HepG2 (cell line): ENCODE measurements around the gene CYB5D1. TPM values are rescaled to one million over a fixed set of nuclear protein-coding genes. Genes with fewer than 3 reads are reported as not detected.

Experiments
- CCDC6 ChIP-seq: sonication (generic); formaldehyde crosslinking; IDR thresholded peaks from 2 replicates; pipeline ENCODE4 v1.8.1; 2022; ENCODE audit warnings: mild to moderate bottlenecking, missing genetic modification reagents, moderate library complexity
- DNMT3B ChIP-seq: conservative IDR thresholded peaks from 2 replicates; pipeline ENCODE4 v1.6.1; 2016; ENCODE audit warnings: missing biosample characterization, control low read depth
- FLYWCH1 ChIP-seq: sonication (generic); formaldehyde crosslinking; IDR thresholded peaks from 2 replicates; pipeline ENCODE4 v1.8.1; 2023; ENCODE audit warnings: mild to moderate bottlenecking, missing genetic modification reagents
- GABPA ChIP-seq, 2 experiments: IDR thresholded peaks; 2 replicates each; pipeline ENCODE4 v1.6.1; 2011 to 2016; ENCODE audit warnings: low read depth in 2 of 2, low read length in 1 of 2, missing biosample characterization in 1 of 2, missing genetic modification characterization in 1 of 2
- GATAD1 ChIP-seq: IDR thresholded peaks from 2 replicates; pipeline ENCODE4 v1.6.1; 2016; ENCODE audit warnings: missing genetic modification reagents, missing compliant biosample characterization
- HOXD1 ChIP-seq: sonication (generic); formaldehyde crosslinking; IDR thresholded peaks from 2 replicates; pipeline ENCODE4 v1.5.0; 2020; ENCODE audit warnings: missing genetic modification reagents
- MYNN ChIP-seq: sonication (generic); formaldehyde crosslinking; IDR thresholded peaks from 2 replicates; pipeline ENCODE4 v1.4.0; 2020; ENCODE audit warnings: mild to moderate bottlenecking, low read depth, missing genetic modification reagents
- SP140L ChIP-seq: sonication (generic); formaldehyde crosslinking; IDR thresholded peaks from 2 replicates; pipeline ENCODE4 v1.4.0; 2020; ENCODE audit warnings: missing genetic modification reagents, borderline replicate concordance
- TBL1XR1 ChIP-seq: fragments of 150-350 bp; IDR thresholded peaks from 2 replicates; pipeline ENCODE4 v1.6.1; 2014; ENCODE audit warnings: borderline replicate concordance, low read length; ENCODE audit not compliant: partially characterized antibody
- polyA plus RNA-seq, 8 experiments: library from polyadenylated mRNA; depleted of rRNA in 3 of 8; stranded (reverse) in 7 of 8; unstranded in 1 of 8; fragments of >200 nt; fragmentation: Illumina TruSeq in 4 of 8; extraction: Trizol in 4 of 8; gene quantifications; 2 replicates each; pipeline versions ENCODE4 v1.2.1 to v1.2.3, GENCODE V29; 2011 to 2016; ENCODE audit warnings: low read depth in 4 of 8, missing spikeins in 1 of 8, mixed read lengths in 1 of 8; ENCODE audit not compliant: insufficient read depth in 1 of 8
- total RNA-seq, 5 experiments: library from RNA; depleted of rRNA; stranded (reverse); fragments of >200 nt; fragmentation: Illumina TruSeq; extraction: Trizol; gene quantifications; 2 replicates each; pipeline ENCODE4 v1.2.3, GENCODE V29; 2016; ENCODE audit warnings: low read depth in 1 of 5
- TF ChIP-seq, protein P1 (sequence below): sonication (generic); formaldehyde crosslinking; IDR thresholded peaks from 2 replicates; pipeline ENCODE4 v1.8.0; 2022; ENCODE audit warnings: mild to moderate bottlenecking, missing genetic modification reagents; ENCODE audit not compliant: insufficient replicate concordance
- TF ChIP-seq, protein P2 (sequence below): IDR thresholded peaks from 2 replicates; pipeline ENCODE4 v1.6.1; 2012; ENCODE audit warnings: low read length, improper control_type of control experiment
- TF ChIP-seq, protein P3 (sequence below): sonication (generic); formaldehyde crosslinking; conservative IDR thresholded peaks from 2 replicates; pipeline ENCODE4 v1.8.0; 2022; ENCODE audit warnings: low read depth, missing genetic modification reagents
- TF ChIP-seq, protein P4 (sequence below): sonication (generic); formaldehyde crosslinking; IDR thresholded peaks from 2 replicates; pipeline ENCODE4 v1.4.0; 2020; ENCODE audit warnings: mild to moderate bottlenecking, missing genetic modification reagents
- TF ChIP-seq, protein P5 (sequence below): sonication (generic); formaldehyde crosslinking; IDR thresholded peaks from 2 replicates; pipeline ENCODE4 v1.4.0; 2020; ENCODE audit warnings: missing genetic modification reagents, borderline replicate concordance
- TF ChIP-seq, protein P6 (sequence below): sonication (generic); formaldehyde crosslinking; IDR thresholded peaks from 2 replicates; pipeline ENCODE4 v1.8.1; 2023; ENCODE audit warnings: missing genetic modification reagents, mild to moderate bottlenecking, borderline replicate concordance
- TF ChIP-seq, protein P7 (sequence below): sonication (generic); formaldehyde crosslinking; IDR thresholded peaks from 2 replicates; pipeline ENCODE4 v1.8.0; 2022; ENCODE audit warnings: missing genetic modification reagents, mild to moderate bottlenecking, inconsistent platforms, borderline replicate concordance

The CYB5D1 gene
- total and polyA plus RNA-seq, 2 of the 13 experiments (the other 11 are each of a cell fraction or from before 2014, with no cell fraction given) = 8.9 to 17.0 TPM

DNA sequence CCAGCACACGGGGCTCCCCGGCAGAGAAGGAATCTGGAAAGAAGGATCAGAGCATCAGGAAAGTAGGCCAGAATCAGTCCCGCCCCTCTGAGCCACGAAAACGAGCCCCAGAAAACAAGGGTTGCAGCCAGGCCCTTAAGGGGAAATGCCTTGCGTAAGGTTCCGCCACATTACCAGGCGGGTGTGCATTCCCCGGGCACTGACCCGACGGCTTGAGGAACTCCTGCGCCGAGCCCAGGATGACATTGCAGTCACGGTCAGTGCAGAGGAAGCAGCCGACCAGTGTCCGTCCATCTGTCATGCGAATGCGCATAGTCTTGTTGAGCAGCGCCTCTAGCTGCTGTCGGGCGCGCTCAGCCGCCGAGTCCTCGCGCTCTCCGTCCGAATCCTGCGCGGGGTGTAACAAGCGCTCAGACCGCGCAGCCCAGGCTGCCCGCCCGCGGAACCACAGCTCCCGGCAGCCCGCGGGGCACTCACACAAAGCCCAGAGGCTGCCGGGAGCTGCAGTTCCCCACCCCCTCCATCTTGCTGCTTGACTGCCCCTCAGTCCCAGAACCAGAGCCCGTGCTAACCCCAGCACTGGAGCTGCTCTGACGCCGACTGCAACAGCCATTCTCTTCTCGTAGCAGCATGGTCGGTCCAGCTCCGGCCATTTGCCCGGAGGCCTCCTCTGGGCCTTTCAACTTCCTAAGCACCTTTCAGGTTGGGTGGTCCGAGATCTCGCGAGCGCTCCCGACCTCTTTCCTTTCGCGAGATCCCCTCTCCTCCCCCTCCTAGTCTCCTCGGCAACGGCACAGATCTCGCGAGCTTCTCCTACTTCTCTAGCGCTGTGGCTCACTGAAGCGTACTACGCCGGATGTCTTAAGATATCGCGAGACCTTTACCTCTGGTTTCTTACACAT lies 741 bp upstream of the CYB5D1 start, which contains the start of gene NAA38 (continued):
- TF ChIP-seq, protein P1, sequence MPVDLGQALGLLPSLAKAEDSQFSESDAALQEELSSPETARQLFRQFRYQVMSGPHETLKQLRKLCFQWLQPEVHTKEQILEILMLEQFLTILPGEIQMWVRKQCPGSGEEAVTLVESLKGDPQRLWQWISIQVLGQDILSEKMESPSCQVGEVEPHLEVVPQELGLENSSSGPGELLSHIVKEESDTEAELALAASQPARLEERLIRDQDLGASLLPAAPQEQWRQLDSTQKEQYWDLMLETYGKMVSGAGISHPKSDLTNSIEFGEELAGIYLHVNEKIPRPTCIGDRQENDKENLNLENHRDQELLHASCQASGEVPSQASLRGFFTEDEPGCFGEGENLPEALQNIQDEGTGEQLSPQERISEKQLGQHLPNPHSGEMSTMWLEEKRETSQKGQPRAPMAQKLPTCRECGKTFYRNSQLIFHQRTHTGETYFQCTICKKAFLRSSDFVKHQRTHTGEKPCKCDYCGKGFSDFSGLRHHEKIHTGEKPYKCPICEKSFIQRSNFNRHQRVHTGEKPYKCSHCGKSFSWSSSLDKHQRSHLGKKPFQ (CRISPR knock-in tag) = no peak
- TF ChIP-seq HOXD1 (CRISPR knock-in tag) = no peak; the same call in 1 of the 2 replicates
- no peak for TF ChIP-seq MYNN (CRISPR knock-in tag)
- TF ChIP-seq, protein P2, sequence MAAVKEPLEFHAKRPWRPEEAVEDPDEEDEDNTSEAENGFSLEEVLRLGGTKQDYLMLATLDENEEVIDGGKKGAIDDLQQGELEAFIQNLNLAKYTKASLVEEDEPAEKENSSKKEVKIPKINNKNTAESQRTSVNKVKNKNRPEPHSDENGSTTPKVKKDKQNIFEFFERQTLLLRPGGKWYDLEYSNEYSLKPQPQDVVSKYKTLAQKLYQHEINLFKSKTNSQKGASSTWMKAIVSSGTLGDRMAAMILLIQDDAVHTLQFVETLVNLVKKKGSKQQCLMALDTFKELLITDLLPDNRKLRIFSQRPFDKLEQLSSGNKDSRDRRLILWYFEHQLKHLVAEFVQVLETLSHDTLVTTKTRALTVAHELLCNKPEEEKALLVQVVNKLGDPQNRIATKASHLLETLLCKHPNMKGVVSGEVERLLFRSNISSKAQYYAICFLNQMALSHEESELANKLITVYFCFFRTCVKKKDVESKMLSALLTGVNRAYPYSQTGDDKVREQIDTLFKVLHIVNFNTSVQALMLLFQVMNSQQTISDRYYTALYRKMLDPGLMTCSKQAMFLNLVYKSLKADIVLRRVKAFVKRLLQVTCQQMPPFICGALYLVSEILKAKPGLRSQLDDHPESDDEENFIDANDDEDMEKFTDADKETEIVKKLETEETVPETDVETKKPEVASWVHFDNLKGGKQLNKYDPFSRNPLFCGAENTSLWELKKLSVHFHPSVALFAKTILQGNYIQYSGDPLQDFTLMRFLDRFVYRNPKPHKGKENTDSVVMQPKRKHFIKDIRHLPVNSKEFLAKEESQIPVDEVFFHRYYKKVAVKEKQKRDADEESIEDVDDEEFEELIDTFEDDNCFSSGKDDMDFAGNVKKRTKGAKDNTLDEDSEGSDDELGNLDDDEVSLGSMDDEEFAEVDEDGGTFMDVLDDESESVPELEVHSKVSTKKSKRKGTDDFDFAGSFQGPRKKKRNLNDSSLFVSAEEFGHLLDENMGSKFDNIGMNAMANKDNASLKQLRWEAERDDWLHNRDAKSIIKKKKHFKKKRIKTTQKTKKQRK = no peak
- TF ChIP-seq TBL1XR1 = no peak
- TF ChIP-seq DNMT3B (CRISPR knock-in tag) = no peak
- TF ChIP-seq, protein P3, sequence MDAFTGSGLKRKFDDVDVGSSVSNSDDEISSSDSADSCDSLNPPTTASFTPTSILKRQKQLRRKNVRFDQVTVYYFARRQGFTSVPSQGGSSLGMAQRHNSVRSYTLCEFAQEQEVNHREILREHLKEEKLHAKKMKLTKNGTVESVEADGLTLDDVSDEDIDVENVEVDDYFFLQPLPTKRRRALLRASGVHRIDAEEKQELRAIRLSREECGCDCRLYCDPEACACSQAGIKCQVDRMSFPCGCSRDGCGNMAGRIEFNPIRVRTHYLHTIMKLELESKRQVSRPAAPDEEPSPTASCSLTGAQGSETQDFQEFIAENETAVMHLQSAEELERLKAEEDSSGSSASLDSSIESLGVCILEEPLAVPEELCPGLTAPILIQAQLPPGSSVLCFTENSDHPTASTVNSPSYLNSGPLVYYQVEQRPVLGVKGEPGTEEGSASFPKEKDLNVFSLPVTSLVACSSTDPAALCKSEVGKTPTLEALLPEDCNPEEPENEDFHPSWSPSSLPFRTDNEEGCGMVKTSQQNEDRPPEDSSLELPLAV = no peak
- no peak for TF ChIP-seq FLYWCH1 (CRISPR knock-in tag)
- TF ChIP-seq, protein P4, sequence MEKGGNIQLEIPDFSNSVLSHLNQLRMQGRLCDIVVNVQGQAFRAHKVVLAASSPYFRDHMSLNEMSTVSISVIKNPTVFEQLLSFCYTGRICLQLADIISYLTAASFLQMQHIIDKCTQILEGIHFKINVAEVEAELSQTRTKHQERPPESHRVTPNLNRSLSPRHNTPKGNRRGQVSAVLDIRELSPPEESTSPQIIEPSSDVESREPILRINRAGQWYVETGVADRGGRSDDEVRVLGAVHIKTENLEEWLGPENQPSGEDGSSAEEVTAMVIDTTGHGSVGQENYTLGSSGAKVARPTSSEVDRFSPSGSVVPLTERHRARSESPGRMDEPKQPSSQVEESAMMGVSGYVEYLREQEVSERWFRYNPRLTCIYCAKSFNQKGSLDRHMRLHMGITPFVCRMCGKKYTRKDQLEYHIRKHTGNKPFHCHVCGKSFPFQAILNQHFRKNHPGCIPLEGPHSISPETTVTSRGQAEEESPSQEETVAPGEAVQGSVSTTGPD (CRISPR knock-in tag) = no peak
- no peak for TF ChIP-seq SP140L (CRISPR knock-in tag)
- TF ChIP-seq, protein P5, sequence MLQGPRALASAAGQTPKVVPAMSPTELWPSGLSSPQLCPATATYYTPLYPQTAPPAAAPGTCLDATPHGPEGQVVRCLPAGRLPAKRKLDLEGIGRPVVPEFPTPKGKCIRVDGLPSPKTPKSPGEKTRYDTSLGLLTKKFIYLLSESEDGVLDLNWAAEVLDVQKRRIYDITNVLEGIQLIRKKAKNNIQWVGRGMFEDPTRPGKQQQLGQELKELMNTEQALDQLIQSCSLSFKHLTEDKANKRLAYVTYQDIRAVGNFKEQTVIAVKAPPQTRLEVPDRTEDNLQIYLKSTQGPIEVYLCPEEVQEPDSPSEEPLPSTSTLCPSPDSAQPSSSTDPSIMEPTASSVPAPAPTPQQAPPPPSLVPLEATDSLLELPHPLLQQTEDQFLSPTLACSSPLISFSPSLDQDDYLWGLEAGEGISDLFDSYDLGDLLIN = 0 out of 2 replicates have a peak, but pooled peaks have one; percentile 52
- TF ChIP-seq, protein P6, sequence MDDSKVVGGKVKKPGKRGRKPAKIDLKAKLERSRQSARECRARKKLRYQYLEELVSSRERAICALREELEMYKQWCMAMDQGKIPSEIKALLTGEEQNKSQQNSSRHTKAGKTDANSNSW (CRISPR knock-in tag) = peak; percentile 13; the same call in 1 of the 2 replicates
- 0 out of 2 replicates have a peak, but pooled peaks have one; percentile 61 for TF ChIP-seq GATAD1 (CRISPR knock-in tag)
- TF ChIP-seq, protein P7, sequence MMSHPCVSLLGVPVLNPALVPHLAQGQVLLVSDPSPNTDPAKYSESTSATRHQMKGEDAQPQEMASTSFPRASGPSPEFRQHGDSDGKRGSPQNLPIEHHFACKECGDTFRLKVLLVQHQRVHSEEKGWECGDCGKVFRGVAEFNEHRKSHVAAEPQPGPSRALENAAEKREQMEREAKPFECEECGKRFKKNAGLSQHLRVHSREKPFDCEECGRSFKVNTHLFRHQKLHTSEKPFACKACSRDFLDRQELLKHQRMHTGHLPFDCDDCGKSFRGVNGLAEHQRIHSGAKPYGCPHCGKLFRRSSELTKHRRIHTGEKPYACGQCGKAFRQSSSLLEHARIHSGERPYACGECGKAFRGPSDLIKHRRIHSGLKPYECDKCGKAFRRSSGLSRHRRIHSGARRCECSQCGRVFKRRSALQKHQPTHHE (CRISPR knock-in tag) = no peak
- TF ChIP-seq GABPA (IDR thresholded peaks at IDR 0.05; ENCODE audit: low read depth, low read length) = no peak
- peak; percentile 63 for TF ChIP-seq GABPA (CRISPR knock-in tag; IDR thresholded peaks at IDR 0.05; ENCODE audit: low read depth)
- TF ChIP-seq CCDC6 (CRISPR knock-in tag) = no peak
